Central memory CD8-positive, alpha-beta T cell (primary cell): ENCODE measurements around the gene VEGFB.

Experiments used
- ATAC-seq: fragments of 150-1000 bp; cut with Tn5 transposase; replicated peaks from 2 replicates; pipeline ENCODE4 v1.10.0; 2022; ENCODE audit warnings: mild to moderate bottlenecking, moderate FRiP score, moderate number of reproducible peaks; ENCODE audit not compliant: poor library complexity, severe bottlenecking; ENCODE audit errors: extremely low read depth
- DNase-seq, 2 donors: peaks; one replicate each; pipeline ENCODE4 v3.0.0; 2021; ENCODE audit warnings: low spot score in 2 of 2
- H3K27ac Mint-ChIP-seq: one replicate; pipeline ENCODE4 v1.8.0; 2022; ENCODE audit warnings: low read depth, mild to moderate bottlenecking, moderate library complexity, mixed read lengths
- H3K27me3 Mint-ChIP-seq: one replicate; pipeline ENCODE4 v1.8.0; 2022; ENCODE audit warnings: mixed read lengths
- H3K36me3 Mint-ChIP-seq: one replicate; pipeline ENCODE4 v1.8.0; 2022; ENCODE audit warnings: mild to moderate bottlenecking, moderate library complexity, mixed read lengths; ENCODE audit not compliant: insufficient read depth
- H3K4me1 Mint-ChIP-seq: one replicate; pipeline ENCODE4 v1.8.0; 2022; ENCODE audit warnings: mixed read lengths
- H3K4me3 Mint-ChIP-seq: one replicate; pipeline ENCODE4 v1.8.0; 2022; ENCODE audit warnings: mild to moderate bottlenecking, moderate library complexity, mixed read lengths
- H3K9me3 Mint-ChIP-seq: one replicate; pipeline ENCODE4 v1.8.0; 2022; ENCODE audit warnings: mixed read lengths

VEGFB gene

GRCh38 chr11:64230171-64230984, 4.0 kb upstream of the VEGFB start, which contains the start of gene DNAJC4:
Gene DNAJC4 (plus strand): TSS chr11:64230548. CDS start chr11:64230855, 307 bp downstream.
- ATAC-seq (peak; percentile 47), DNase-seq (peak; percentile 80)
- Mint-ChIP-seq H3K27ac (peak within 1 kb of the TSS; percentile 95), H3K4me3 (peak within 1 kb of the TSS; percentile 85), H3K9me3 (no peaks in the 10 kb centered on the region), H3K4me1 (peaks cover 44% of the 10 kb centered on the region), H3K36me3 (peaks cover 6% of the 10 kb centered on the region), H3K27me3 (no peaks in the 10 kb centered on the region)

GRCh38 chr11:64230985-64231365, 3.4 kb upstream of the VEGFB start:
- ATAC-seq (no peak), DNase-seq (no peak)
- Mint-ChIP-seq H3K27ac (peak overlapping the region; percentile 41), H3K36me3 (peaks cover 10% of the 10 kb centered on the region), H3K9me3 (no peaks in the 10 kb centered on the region), H3K4me1 (peaks cover 42% of the 10 kb centered on the region), H3K27me3 (no peaks in the 10 kb centered on the region), H3K4me3 (peak overlapping the region; percentile 85)

DNA sequence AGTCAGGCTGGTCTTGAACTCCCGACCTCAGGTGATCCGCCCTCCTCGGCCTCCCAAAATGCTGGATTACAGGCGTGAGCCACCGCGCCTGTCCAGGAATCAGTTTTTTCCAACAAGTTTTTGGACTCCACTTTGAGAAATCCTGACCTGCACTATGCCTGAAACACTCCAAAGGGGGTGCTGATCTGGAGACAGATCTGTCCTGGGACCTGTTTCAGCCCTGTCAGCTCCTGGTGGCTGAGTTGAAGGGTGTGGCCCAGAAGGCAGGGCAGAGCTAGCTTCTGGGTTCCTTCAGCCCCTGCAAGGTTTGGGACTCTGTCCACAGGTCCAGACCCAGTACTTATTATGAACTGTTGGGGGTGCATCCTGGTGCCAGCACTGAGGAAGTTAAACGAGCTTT, 2.8 kb upstream of the VEGFB start:
- H3K4me1 Mint-ChIP-seq, result peaks cover 41% of the 10 kb centered on the region
- H3K27me3 Mint-ChIP-seq, result no peaks in the 10 kb centered on the region
- DNase-seq, result no peak
- no peaks in the 10 kb centered on the region for H3K9me3 Mint-ChIP-seq
- peak overlapping the region; percentile 41 for H3K27ac Mint-ChIP-seq
- peak overlapping the region; percentile 85 for H3K4me3 Mint-ChIP-seq
- no peak for ATAC-seq
- H3K36me3 Mint-ChIP-seq, result peaks cover 9% of the 10 kb centered on the region

DNA sequence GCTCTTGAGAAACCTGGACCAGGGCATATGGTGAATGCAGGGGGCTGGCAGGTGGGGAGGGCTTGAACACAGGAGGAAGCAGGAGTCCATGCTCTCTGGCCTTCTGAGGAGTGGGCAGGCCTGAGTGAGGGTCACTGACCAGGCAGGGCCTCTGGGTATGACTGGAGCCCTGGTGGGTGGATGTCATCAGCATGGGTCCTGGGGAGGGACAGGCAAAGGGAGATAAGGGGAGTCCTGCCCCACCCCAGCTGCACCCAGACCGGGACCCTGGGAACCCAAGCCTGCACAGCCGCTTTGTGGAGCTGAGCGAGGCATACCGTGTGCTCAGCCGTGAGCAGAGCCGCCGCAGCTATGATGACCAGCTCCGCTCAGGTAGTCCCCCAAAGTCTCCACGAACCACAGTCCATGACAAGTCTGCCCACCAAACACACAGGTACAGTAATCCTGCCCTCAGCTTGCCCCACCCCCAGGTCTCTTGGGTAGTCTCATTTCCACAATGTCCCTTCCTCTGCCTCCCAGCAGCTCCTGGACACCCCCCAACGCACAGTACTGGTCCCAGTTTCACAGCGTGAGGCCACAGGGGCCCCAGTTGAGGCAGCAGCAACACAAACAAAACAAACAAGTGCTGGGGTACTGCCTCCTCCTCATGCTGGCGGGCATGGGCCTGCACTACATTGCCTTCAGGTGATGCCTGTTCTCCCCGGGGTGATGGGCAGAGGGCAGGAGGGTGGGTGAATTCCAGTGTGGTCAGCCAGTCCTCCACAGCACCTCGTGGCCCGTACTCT, 2.0 kb upstream of the VEGFB start:
- ATAC-seq, result no peak
- H3K36me3 Mint-ChIP-seq, result peaks cover 8% of the 10 kb centered on the region
- peak overlapping the region; percentile 85 for H3K4me3 Mint-ChIP-seq

GRCh38 chr11:64232967-64233315, 1.4 kb upstream of the VEGFB start:
- peaks cover 27% of the 10 kb centered on the region for H3K4me1 Mint-ChIP-seq
- peak overlapping the region; percentile 85 for H3K4me3 Mint-ChIP-seq
- no peak overlapping the region for H3K27ac Mint-ChIP-seq
- ATAC-seq (no peak), DNase-seq (no peak)
- peaks cover 8% of the 10 kb centered on the region for H3K36me3 Mint-ChIP-seq
- H3K27me3 Mint-ChIP-seq, result no peaks in the 10 kb centered on the region
- no peaks in the 10 kb centered on the region for H3K9me3 Mint-ChIP-seq

More for the DNA sequence above, 2.0 kb upstream of the VEGFB start:
- H3K4me1 Mint-ChIP-seq, result peaks cover 33% of the 10 kb centered on the region
- DNase-seq, result no peak
- H3K27ac Mint-ChIP-seq, result peak overlapping the region; percentile 13
- H3K27me3 Mint-ChIP-seq, result no peaks in the 10 kb centered on the region
- no peaks in the 10 kb centered on the region for H3K9me3 Mint-ChIP-seq

DNA sequence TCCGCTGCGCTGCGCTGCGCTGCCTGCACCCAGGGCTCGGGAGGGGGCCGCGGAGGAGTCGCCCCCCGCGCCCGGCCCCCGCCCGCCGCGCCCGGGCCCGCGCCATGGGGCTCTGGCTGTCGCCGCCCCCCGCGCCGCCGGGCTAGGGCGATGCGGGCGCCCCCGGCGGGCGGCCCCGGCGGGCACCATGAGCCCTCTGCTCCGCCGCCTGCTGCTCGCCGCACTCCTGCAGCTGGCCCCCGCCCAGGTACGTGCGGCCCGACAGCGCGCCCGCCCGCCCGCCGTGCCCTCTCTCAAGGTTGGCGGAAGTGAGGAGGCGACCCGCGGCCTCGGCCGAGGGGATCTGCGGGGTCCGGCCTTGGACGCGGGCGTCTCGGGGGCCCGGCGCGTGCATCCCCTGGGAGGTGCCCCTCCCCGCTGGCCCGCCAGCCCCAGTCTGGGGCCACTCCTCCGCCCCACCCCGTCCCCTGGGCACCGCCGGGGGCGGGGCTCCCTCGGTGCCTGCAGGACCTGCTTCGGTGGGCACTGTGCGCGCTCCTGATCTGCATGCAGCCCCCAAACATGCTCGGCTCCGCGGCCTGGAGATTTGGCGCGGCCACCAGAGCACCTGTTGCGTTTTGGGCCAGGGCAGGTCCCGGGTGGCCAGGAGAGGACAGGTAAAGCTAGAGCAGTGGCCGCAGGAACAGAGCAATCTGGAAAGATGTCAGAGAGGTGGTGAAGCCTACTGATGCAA, 429 bp downstream of the VEGFB start:
- no peaks in the 10 kb centered on the region for H3K9me3 Mint-ChIP-seq
- H3K27me3 Mint-ChIP-seq, result no peaks in the 10 kb centered on the region
- no peak for DNase-seq

GRCh38 chr11:64235437-64236161, 1.2 kb downstream of the VEGFB start:
- no peak for ATAC-seq
- H3K27me3 Mint-ChIP-seq, result no peaks in the 10 kb centered on the region
- peak overlapping the region; percentile 77 for H3K4me3 Mint-ChIP-seq
- DNase-seq, result no peak
- peaks cover 25% of the 10 kb centered on the region for H3K4me1 Mint-ChIP-seq
- peak overlapping the region; percentile 10 for H3K27ac Mint-ChIP-seq
- no peaks in the 10 kb centered on the region for H3K9me3 Mint-ChIP-seq
- H3K36me3 Mint-ChIP-seq, result peaks cover 14% of the 10 kb centered on the region

More for the DNA sequence above, 429 bp downstream of the VEGFB start:
- Mint-ChIP-seq H3K36me3 (peaks cover 12% of the 10 kb centered on the region), H3K27ac (peak overlapping the region; percentile 10), H3K4me3 (peak overlapping the region; percentile 77), H3K4me1 (peaks cover 21% of the 10 kb centered on the region)
- peak; percentile 68 for ATAC-seq

GRCh38 chr11:64237484-64237951, 3.1 kb downstream of the VEGFB start:
- no peaks in the 10 kb centered on the region for H3K9me3 Mint-ChIP-seq
- DNase-seq (no peak), ATAC-seq (no peak)
- no peaks in the 10 kb centered on the region for H3K27me3 Mint-ChIP-seq
- H3K36me3 Mint-ChIP-seq, result peaks cover 27% of the 10 kb centered on the region
- peak overlapping the region; percentile 20 for H3K4me3 Mint-ChIP-seq
- peaks cover 24% of the 10 kb centered on the region for H3K4me1 Mint-ChIP-seq
- H3K27ac Mint-ChIP-seq, result no peak overlapping the region

GRCh38 chr11:64238076-64238475, 3.7 kb downstream of the VEGFB start:
- Mint-ChIP-seq H3K27me3 (no peaks in the 10 kb centered on the region), H3K4me1 (peaks cover 26% of the 10 kb centered on the region), H3K36me3 (peaks cover 26% of the 10 kb centered on the region), H3K9me3 (no peaks in the 10 kb centered on the region), H3K27ac (no peak overlapping the region), H3K4me3 (no peak overlapping the region)
- DNase-seq (no peak), ATAC-seq (no peak)

GRCh38 chr11:64238999-64239398, 4.6 kb downstream of the VEGFB start:
- peak overlapping the region; percentile 97 for H3K27ac Mint-ChIP-seq
- no peaks in the 10 kb centered on the region for H3K27me3 Mint-ChIP-seq
- no peak overlapping the region for H3K4me3 Mint-ChIP-seq
- H3K36me3 Mint-ChIP-seq, result peaks cover 27% of the 10 kb centered on the region
- H3K9me3 Mint-ChIP-seq, result no peaks in the 10 kb centered on the region
- no peak for DNase-seq
- peaks cover 33% of the 10 kb centered on the region for H3K4me1 Mint-ChIP-seq
- ATAC-seq, result no peak

DNA sequence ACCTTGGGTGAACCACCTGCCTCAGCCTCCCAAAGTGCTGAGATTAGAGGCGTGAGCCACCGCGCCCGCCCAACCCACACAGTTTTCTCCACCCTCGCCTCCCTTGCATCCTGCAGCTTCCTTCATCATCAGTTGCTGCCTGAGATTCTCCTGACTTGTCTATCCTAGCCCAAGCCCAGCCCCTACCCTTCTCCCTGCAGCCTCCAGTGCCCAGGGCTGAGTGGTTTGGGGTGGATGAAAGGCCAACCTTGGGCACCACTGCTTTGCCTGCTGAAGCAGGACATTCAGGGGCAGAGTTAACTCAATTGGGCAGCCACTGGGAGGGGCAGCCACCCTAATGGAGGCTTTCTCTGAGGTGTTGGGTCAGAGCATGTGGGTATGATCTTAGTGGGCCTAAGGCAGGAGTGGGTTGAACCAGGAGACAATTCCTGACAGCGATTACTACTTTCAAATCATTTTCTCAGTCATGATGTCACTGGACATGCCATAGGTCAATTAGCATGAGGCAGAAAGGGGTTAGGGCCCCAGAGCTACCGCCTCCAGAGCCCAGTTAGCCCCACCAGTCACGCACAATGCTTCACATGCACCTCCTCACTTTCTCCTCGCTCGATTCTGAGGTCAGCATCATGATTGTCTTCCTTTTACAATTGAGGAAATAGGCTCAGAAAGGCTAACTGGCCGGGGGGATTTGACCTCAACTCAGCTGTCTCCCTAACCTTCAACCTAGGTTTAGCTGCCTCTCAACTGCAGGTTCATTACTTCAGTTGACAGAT, 5.5 kb downstream of the VEGFB start:
- H3K4me1 Mint-ChIP-seq, result peaks cover 34% of the 10 kb centered on the region
- ATAC-seq, result no peak
- peaks cover 27% of the 10 kb centered on the region for H3K36me3 Mint-ChIP-seq

More for the DNA sequence above, 5.5 kb downstream of the VEGFB start:
- no peaks in the 10 kb centered on the region for H3K9me3 Mint-ChIP-seq
- no peaks in the 10 kb centered on the region for H3K27me3 Mint-ChIP-seq
- peak overlapping the region; percentile 97 for H3K27ac Mint-ChIP-seq
- no peak for DNase-seq
- H3K4me3 Mint-ChIP-seq, result peak overlapping the region; percentile 96
